22Rv1 (cell line): ENCODE data around the gene ZNF318.
A peak's percentile ranks its signal among the peaks of the same experiment; 100 is the strongest.
"Not testable (repeated sequence)": the region's sequence is repeated elsewhere in the genome, so short reads cannot be mapped to it uniquely, and the experiment has no call there.

ENCODE experiments used
- H3K27ac ChIP-seq: fragments of 450-650 bp; 2 replicates; pipeline ENCODE4 v1.5.1; 2017
- ZFX ChIP-seq: fragments of 450-650 bp; IDR thresholded peaks from 2 replicates; pipeline ENCODE4 v1.6.1; 2017; ENCODE audit warnings: antibody characterized with exemption, borderline replicate concordance
- TF ChIP-seq, protein P1 (sequence below): fragments of 450-650 bp; IDR thresholded peaks from 2 replicates; pipeline ENCODE4 v1.5.1; 2017; ENCODE audit warnings: mild to moderate bottlenecking

Gene ZNF318

DNA sequence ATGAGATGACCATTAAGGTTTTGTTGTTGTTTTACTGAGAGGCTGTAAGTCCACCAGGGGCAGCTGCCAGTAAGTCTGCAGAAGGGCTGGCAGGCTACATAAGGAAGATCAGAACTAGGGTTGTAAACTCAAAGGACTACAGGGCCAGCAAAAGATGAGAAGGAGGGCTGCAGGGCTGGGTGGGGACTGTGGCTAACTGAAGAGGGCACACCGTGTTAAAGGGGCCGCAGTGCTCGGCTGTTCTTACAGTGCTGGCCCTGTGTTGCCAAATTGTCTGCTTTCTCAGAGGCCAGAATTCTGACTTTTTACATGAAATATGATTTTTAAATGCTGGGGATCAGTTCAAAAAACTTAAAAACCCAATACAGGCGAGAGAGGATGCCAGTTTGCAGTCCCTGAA lies 25.5 kb upstream of the ZNF318 start:
- no peak overlapping the region for H3K27ac ChIP-seq
- no peak for TF ChIP-seq ZFX
- TF ChIP-seq, protein P1, sequence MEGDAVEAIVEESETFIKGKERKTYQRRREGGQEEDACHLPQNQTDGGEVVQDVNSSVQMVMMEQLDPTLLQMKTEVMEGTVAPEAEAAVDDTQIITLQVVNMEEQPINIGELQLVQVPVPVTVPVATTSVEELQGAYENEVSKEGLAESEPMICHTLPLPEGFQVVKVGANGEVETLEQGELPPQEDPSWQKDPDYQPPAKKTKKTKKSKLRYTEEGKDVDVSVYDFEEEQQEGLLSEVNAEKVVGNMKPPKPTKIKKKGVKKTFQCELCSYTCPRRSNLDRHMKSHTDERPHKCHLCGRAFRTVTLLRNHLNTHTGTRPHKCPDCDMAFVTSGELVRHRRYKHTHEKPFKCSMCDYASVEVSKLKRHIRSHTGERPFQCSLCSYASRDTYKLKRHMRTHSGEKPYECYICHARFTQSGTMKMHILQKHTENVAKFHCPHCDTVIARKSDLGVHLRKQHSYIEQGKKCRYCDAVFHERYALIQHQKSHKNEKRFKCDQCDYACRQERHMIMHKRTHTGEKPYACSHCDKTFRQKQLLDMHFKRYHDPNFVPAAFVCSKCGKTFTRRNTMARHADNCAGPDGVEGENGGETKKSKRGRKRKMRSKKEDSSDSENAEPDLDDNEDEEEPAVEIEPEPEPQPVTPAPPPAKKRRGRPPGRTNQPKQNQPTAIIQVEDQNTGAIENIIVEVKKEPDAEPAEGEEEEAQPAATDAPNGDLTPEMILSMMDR, result no peak

- TF ChIP-seq ZFX, result no peak
- TF ChIP-seq, protein P1, result no peak
- no peak overlapping the region for H3K27ac ChIP-seq
These were observed 24.2 kb upstream of the ZNF318 start for GRCh38 chr6:43393602-43394001.

DNA sequence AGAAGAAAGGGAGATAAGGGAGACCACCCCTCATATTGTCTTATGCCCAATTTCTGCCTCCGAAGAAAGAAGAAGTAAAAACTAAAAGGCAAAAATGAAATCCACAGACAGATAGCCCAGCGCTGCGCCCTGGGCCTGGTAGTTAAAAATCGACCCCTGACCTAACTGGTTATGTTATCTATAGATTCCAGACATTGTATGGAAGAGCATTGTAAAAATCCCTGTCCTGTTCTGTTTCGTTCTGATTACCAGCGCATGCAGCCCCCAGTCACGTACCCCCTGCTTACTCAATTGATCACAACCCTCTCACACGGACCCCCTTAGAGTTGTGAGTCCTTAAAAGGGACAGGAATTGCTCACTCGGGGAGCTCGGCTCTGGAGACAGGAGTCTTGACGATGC lies 23.7 kb upstream of the ZNF318 start:
- H3K27ac ChIP-seq, result not testable (repeated sequence)

DNA sequence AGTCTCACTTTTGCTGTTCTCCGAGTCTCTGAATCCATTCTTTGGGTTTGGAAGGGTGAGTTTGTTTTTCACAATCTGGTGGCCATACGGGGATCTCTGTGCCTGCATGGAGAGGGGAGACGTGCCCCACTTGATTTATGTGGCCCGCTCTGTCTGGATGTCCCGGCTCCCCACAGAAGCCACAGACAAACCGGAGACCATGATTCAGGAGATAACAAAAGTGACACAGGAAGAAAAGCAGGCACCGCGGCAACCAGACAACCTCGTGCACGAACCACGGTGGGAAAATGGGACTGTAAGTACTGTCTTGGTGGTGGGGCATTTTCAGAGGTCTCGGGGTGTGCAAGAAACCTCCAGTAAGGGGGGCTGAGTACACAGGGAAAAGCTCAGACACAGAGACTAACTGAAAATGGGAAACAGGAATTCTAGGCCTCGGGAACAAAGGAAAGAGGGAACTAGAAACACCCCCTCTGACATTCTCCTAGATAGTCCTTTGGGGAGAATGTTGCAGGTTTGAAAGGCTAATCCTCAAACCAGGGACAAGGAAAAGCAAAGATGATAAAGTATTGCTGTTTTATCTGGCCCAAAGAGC lies 22.1 kb upstream of the ZNF318 start:
- no peak overlapping the region for H3K27ac ChIP-seq
- no peak for TF ChIP-seq ZFX
- TF ChIP-seq, protein P1, result no peak

- H3K27ac ChIP-seq, result not testable (repeated sequence)
These were observed 21.4 kb upstream of the ZNF318 start for GRCh38 chr6:43390753-43391439.

- no peak overlapping the region for H3K27ac ChIP-seq
- TF ChIP-seq ZFX, result no peak
- TF ChIP-seq, protein P1, result no peak
These were observed 20.4 kb upstream of the ZNF318 start for GRCh38 chr6:43389730-43390295.

GRCh38 chr6:43386492-43386891 lies 17.0 kb upstream of the ZNF318 start:
- no peak for TF ChIP-seq ZFX
- TF ChIP-seq, protein P1, result peak; percentile 63

GRCh38 chr6:43383021-43383667 lies 13.7 kb upstream of the ZNF318 start:
- TF ChIP-seq, protein P1, result no peak
- no peak for TF ChIP-seq ZFX

More at GRCh38 chr6:43386492-43386891, 17.0 kb upstream of the ZNF318 start:
- H3K27ac ChIP-seq, result no peak overlapping the region

GRCh38 chr6:43380858-43381257 lies 11.4 kb upstream of the ZNF318 start:
- not testable (repeated sequence) for H3K27ac ChIP-seq

More at GRCh38 chr6:43383021-43383667, 13.7 kb upstream of the ZNF318 start:
- no peak overlapping the region for H3K27ac ChIP-seq
